ENCODE results near the gene CFAP410. TPM values are rescaled to one million over a fixed set of nuclear protein-coding genes. Genes with fewer than 3 reads are reported as not detected.
A peak's percentile ranks its signal among the peaks of the same experiment; 100 is the strongest.

Gene CFAP410
- total RNA-seq, 2 donors from 2014 or later = 33.1 to 35.7 TPM

DNA sequence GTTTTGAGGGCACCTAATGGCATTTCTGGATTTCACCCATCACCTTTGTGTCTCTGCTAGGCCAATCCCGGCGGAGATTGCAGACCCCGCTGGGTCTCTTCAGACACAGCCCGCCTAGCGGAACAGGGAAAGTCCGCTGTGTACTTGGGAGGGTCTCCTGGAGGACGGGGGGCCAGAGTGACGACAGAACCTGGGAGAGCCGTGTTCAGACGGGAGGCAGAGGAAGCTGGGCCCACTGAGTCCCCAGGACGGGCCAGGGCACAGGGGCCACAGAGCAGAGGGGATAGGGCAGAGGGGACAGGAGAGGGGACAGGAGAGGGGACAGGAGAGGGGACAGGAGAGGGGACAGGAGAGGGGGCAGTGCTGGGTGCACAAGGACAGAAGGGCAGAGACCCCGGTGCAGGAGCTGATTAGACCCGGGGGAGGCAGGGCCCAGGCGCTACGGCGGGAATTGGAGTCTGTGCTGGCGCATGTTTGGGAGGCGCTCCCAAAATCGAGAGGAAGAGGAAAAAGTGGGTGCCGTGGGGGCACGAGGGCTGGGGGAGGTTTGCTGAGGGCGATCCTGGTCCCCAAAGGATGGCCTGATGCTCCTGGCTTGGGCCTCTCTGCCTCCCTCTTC lies 26.9 kb upstream of the CFAP410 start:
- no peaks in the 10 kb centered on the region for H3K27me3 ChIP-seq (ENCODE audit: control insufficient read depth, insufficient read depth, low read length, poor library complexity, severe bottlenecking)
- Mint-ChIP-seq H3K4me1 (no peaks in the 10 kb centered on the region), H3K36me3 (ENCODE audit: low read depth) (no peaks in the 10 kb centered on the region), H3K4me3 (no peak overlapping the region), H3K27ac (no peak overlapping the region), H3K9me3 (peaks cover 5% of the 10 kb centered on the region), H3K27me3 (ENCODE audit: insufficient read depth) (peaks cover 7% of the 10 kb centered on the region)
- H3K36me3 ChIP-seq (ENCODE audit: control insufficient read depth, insufficient read depth, low read length) = no peaks in the 10 kb centered on the region
- peak; percentile 18 for DNase-seq
- 93 to 98% methylated on average over 15 to 22 of the region's 22 CpGs for WGBS, 2 experiments (ENCODE audit: insufficient coverage in 1 of 2, insufficient read length in 1 of 2)
- H3K4me3 ChIP-seq (ENCODE audit: low read length) = no peak overlapping the region
- H3K9me3 ChIP-seq (ENCODE audit: control insufficient read depth, low read length) = peaks cover 19% of the 10 kb centered on the region
- H3K9ac ChIP-seq (ENCODE audit: extremely low read depth, low read length, poor library complexity, severe bottlenecking) = no peak overlapping the region
- no peak overlapping the region for H3K27ac ChIP-seq (ENCODE audit: low read depth, low read length)
- TF ChIP-seq CTCF (conservative IDR thresholded peaks at IDR 0.05) = no peak
- H3K4me1 ChIP-seq (ENCODE audit: control insufficient read depth, insufficient read depth, low read length) = no peaks in the 10 kb centered on the region

DNA sequence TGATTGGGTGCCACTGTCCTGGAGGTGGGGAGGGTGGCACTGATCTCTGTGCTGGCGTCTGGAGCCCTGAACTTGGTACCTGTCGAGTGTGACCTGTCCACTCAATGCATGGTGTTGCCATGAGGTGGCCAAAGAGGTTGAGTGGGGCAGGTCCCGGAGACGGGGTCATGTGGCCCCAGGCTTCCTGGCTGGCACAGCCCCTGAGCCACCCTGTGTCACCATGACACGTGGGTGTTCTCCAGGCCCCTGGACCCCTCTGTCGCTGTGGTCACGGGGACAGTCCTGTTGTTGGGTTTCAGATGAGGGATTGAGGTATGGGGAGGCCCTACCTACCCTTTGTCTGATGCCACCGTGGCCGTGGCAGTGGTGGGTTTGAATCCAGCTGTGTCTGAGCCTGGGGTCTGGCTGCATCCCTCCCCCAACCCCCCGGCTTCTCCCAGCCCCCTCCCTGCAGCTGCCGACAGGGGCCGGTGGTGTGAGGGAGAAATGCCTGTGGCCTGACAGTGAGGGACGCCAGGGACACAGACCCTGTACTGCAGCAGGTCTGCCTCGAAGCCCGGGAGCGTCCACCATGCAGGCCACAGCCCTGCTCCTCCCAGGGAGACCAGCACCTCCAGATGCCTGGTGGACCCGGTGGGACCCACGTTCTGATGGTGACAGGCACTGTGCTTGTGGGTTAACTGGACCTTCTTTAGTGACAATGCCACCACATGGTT lies 26.2 kb upstream of the CFAP410 start:
- peak; percentile 33 for DNase-seq

More for the DNA sequence above, 26.2 kb upstream of the CFAP410 start:
- H3K4me3 Mint-ChIP-seq = no peak overlapping the region
- peaks cover 3% of the 10 kb centered on the region for H3K27me3 Mint-ChIP-seq (ENCODE audit: insufficient read depth)
- Histone ChIP-seq H3K4me3 (ENCODE audit: low read length) (no peak overlapping the region), H3K9me3 (ENCODE audit: control insufficient read depth, low read length) (peaks cover 19% of the 10 kb centered on the region), H3K27ac (ENCODE audit: low read depth, low read length) (no peak overlapping the region), H3K27me3 (ENCODE audit: control insufficient read depth, insufficient read depth, low read length, poor library complexity, severe bottlenecking) (no peaks in the 10 kb centered on the region), H3K36me3 (ENCODE audit: control insufficient read depth, insufficient read depth, low read length) (no peaks in the 10 kb centered on the region), H3K4me1 (ENCODE audit: control insufficient read depth, insufficient read depth, low read length) (no peaks in the 10 kb centered on the region), H3K9ac (ENCODE audit: extremely low read depth, low read length, poor library complexity, severe bottlenecking) (no peak overlapping the region)
- no peak overlapping the region for H3K27ac Mint-ChIP-seq
- no peak for TF ChIP-seq CTCF (conservative IDR thresholded peaks at IDR 0.05)
- no peaks in the 10 kb centered on the region for H3K4me1 Mint-ChIP-seq
- peaks cover 5% of the 10 kb centered on the region for H3K9me3 Mint-ChIP-seq
- WGBS, 2 experiments (ENCODE audit: insufficient coverage in 1 of 2, insufficient read length in 1 of 2) = 91 to 98% methylated on average over 10 to 18 of the region's 18 CpGs
- H3K36me3 Mint-ChIP-seq (ENCODE audit: low read depth) = no peaks in the 10 kb centered on the region
